GM21526 (cell line): ENCODE results near the gene CKAP5.

ENCODE experiments used
- ATAC-seq: cut with Tn5 transposase; IDR thresholded peaks from one replicate; pipeline ENCODE4 v1.9.1; 2021; ENCODE audit warnings: moderate library complexity; ENCODE audit not compliant: unreplicated experiment, low FRiP score

The CKAP5 gene

DNA sequence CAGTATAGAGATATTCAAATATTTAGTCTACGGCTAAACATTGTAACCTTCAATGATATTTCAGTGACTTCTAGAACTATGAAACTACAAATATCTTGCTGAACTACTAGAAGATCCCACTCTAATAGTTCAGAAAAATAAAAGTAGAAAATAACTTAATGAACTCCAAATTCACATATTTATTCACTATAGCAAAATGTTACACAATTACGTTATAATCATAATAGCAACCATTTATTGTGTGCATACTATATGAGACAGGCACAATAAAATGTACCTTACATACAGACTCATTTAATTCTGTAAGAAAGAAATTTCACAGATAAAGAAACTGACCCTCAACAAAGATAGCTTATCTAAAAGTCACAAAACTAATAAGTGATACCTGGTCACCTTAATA lies 69.2 kb downstream of the CKAP5 start:
- ATAC-seq: no peak

DNA sequence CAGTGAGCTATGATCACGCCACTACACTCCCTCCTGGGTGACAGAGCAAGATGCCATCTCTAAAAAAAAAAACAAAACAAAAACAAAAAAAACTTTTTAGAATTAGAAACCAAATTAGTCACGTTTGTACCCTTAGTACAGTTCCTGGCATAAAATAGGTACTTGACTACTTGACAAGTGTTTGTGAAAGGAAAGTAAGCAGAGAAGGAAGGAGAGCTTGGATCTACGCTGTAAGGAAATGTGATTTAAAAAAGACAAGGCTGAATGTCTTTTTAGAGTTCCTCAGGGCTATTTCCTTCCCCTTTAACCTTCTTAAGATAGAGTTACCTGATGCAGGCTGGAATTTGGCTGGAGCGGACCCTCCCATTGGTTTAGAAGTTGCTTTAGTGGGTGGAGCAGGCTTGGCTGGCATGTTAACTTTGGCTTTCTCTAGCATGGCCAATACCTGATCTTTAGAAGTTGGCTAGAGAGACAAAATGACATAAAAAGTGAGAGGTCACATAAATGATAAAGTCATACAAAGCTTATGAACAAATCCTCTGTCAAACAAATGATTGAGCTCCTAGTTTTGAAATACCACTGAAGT lies 76.4 kb downstream of the CKAP5 start:
- no peak for ATAC-seq

DNA sequence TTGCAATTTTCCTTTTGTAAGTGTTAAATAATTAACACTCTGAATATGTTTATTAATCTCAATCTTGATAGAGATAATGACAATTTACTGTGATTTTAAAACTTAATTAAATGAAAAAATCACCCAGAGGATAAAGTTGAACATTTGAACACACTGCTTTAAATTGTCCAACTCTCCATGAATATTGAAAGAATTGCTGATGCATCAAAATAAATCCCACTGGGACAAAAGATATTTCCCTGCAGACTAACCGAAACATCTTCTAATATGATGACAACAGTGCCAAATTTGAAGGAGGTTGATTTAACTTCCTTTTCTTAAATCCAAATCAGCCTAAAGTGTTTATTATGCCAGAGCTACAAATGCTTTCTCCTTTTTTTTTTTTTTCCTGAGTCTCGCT lies 79.4 kb downstream of the CKAP5 start:
- no peak for ATAC-seq

DNA sequence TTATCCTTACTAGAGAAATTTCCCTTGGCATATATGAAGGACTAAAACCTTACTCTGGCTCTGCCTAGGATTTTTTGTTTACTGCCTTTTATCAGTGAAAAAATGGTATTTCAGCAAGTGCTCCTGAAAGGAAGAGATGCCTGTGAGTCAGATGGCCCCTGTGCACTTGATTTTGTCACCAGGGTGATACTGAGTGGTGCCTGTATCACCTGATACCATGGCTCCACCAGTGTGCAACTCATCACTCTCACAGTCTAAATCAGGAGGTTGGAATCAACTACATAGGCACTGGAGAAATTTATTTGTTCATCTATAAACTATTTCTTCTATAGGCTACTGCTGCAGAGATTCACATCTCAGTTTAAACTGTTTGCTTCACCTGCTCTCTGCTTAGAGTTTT lies 83.8 kb downstream of the CKAP5 start:
- ATAC-seq: no peak

DNA sequence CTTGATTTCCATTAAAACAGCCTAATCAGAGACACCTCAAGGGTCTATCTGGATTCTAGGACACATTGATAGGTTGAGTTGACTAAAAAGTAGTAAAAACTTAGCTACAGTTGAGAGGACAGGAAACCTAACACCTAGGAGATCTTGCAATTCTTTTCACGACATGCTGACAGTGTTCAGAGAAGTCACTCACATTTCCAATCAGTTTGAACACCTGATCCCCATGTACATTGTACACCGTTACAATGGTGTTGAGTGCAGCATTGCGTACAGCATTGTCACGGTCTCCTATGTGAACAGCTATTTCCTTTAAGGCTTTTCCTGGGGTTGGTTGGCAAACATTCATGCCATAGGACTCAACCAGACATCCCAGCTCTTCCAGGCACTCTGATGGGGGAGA lies 84.3 kb downstream of the CKAP5 start:
- no peak for ATAC-seq

DNA sequence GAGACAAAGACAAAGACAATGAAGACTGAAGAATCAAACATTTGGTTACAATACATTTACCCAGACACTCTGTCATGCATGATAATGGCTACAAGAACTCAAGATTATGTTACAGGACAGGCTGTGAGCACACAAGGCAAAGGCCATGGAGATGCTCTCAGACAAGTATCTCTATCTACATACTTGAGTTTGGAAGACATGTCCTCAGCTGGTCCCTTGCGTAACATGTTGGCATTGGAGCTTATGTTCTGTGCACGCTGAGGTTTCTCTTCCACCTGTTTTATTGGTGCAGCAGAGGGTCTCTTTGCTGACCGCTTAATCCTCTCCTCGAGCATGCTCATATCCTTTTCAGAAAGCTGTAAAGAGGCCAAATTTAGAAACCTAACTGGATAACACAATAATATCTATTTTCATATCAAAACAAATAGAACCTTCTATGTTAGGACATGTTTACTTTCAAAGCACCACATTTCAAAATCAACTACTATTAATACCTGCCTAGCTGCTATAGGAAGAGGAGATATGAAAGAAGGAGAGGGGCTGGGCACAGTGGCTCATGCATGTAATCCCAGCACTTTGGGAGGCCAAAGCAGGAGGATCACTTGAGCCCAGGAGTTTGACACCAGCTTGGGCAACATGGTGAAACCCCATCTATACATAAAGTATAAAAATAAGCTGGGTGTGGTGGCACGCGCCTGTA lies 85.5 kb downstream of the CKAP5 start:
- no peak for ATAC-seq

DNA sequence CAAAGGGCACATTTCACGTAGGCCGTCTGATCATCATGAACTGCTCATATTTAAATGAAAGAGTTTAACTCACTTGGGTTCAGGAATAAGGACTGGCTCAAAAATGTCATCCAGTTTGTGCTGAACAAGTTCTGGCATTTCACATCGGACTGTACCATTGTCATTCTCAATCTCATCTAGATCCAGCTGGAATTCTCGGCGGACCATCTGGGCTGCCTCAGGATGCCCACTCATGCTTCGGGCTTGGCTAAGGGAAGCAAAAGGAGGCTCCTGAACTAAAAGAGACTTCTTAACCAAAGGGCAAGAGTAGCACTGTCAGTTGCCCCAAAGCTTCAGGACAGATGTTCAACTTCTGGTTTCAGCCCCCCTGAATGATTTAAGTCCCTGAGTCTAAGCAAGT lies 86.9 kb downstream of the CKAP5 start:
- ATAC-seq: no peak

DNA sequence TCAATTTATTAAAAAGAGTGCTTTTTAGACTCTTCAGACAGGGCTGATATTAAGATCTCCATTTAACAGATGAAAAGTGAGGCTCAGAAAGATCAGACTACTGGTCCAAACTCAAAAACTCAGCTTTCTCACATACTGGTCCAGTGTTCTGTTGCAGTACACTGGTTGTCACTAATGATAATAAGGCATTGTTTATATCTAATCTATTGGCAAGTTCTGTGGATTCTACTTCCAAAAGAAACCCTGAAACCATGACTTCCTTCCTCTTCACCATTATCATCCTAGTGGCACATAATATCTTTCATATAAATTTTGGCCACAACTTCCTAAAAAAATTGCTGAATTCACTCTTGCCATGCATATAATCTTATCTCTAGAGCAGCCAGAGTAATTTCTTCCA lies 90.1 kb downstream of the CKAP5 start:
- ATAC-seq: no peak

DNA sequence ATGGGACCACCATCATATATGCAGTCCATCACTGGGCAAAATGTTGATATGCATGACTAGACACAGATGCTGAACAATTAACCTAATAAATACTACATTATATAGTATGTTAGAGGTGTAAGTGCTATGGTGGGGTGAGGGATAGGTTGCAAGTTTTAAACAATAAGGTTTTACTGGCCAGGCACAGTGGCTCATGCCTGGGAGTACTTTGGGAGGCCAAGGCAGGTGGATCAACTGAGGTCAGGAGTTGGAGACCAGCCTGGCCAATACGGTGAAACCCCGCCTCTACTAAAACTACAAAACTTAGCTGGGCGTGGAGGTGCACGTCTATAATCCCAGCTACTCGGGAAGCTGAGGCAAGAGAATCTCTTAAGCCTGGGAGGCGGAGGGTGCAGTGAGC lies 98.9 kb downstream of the CKAP5 start:
- ATAC-seq: no peak

DNA sequence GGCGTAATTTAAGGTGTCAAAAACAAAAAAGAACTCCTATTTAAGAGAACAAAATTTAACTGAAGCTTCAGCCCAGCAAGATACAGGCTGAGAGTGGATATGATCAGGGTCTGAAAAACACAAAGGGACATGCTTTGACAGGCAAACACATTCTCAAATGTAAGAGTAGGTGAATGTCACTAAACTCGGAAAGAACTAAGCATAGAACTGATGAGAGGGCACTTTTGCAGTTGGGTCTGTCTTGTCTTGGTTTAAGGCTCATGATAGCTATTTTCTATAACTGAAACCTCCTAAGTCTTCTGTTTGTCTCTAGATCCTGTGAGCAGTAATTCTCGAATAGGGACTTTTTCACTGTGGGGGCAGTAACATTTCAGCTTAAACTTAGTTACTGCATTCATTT lies 100.1 kb downstream of the CKAP5 start:
- no peak for ATAC-seq

DNA sequence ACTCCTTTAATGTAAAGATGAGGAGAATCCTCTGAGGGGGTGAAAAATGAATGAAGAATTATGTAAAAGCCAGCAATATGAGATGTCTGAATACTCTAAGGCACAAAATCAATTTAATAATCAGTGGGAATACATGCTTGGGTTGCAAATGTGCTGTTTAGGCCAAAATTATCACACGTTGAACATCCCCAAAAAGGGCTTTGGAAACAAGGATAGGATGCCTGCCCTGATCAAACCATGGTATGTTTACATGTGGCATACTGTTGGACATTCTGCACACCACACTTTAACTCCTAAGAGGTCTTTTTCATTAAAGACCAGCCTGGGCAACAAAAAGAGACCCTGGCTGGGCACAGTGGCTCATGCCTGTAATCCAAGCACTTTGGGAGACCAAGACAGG lies 100.8 kb downstream of the CKAP5 start:
- ATAC-seq: no peak

DNA sequence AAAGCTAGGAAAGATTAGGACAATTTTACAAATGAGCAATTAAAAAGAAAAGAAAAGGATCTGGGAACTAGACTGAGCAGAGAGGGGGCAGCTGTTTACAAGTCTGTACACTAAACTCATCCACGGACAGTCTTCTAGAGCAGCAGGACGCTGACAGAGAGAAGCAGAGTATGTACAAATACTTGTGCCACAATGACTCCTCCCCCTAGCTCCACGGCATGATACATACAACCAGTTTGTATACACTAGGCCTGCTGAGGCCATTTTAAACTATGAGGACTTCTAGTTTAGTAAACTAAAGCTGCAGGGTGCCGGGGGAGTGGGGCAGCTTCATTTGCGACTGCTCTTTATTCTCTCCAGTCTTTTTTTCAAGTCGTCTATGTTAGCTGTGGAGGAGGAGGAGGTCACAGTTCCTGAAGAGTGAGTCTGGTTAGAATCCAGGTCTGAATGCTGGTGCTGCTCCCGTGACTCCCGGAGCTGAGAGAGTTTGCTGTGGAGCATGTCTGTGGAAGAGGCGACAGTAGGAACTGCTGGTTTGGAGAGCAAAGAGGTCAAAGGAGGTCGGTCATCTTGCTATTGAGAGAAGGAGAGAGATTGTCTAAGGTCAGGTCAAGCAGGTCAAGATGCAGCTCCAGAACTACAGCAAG lies 102.3 kb downstream of the CKAP5 start:
- no peak for ATAC-seq

DNA sequence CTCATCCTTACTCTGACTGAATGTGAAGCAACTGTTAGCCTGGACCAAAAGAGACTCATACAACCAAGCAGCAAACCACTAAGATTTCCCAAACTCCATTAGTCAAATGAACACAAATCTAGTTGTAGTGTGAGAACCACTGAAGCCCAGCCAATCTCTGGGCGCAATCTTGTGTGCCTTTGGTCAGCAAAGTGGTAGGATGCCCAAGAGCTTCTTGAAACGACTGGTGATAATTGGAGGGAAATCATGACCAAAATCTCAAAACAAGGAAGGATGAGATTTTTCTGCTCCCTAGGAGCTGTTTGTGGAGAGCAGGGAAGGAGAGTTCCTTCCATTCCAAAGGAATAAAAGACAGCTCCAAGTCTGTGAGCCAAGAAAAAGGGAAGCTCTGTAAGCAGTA lies 103.0 kb downstream of the CKAP5 start:
- ATAC-seq: no peak

DNA sequence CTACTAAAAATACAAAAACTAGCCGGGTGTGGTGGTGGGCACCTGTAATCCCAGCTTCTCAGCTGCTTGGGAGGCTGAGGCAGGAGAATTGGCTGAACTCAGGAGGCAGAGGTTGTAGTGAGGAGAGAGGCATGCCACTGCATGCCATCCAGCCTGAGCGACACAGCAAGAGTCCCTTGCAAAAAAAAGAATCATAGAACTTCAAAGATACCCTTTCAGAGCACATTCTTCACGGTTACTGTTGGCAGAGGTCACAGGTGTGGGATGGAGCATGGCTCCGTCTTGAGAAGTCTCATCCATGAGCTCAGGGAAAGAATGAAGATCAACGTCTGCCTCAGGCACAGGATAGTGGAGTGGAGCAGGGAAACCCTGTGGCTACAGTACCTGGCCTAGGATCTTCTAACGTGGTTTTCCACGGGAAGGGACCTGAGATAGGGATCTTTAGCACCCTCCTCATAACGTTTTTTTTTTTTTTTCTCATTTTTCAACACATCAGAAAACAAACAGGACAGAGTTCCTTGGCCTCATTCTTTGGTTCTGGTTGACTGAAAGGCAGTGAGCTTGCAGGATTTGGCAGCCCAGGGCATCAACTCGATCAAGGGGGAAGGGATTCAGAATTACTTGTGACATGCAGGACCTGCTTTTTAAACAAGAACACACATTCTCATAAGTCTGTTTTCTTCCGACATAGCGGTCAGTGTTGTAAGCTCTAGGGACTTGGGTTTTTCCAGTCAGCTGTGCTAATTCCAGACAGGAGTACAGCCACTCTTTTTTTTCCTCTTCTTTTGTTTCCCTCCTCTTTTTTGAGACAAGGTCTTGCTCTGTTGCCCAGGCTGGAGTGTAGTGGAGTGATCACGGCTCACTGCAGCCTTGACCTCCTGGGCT lies 104.2 kb downstream of the CKAP5 start:
- no peak for ATAC-seq

DNA sequence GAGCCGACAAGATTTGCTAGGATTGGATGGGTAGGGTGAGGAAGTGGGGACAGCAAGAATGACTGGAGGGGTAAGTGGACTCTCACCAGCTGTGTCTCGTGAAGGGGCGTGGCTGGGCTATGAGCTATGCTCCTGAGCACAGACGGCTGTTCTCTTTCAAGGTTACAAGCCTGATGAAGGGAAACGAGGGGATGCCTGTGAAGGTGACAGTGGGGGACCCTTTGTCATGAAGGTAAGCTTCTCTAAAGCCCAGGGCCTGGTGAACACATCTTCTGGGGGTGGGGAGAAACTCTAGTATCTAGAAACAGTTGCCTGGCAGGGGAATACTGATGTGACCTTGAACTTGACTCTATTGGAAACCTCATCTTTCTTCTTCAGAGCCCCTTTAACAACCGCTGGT lies 107.2 kb downstream of the CKAP5 start:
- no peak for ATAC-seq

DNA sequence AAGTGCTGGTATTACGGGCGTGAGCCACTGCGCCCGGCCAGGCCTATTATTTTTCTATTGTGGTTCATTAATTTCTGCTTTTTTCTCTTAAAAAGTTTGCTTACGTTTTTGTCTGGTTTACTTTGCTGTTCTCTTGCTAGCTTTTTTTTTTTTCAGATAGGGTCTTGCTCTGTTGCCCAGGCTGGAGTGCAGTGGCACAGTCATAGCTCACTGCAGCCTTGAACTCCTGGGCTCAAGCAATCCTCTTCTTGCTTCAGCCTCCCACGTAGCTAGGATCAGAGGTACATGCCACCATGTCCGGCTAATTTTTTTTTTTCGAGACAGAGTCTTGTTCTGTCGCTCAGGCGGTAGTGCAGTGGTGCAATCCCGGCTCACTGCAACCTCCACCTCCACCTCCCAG lies 108.4 kb downstream of the CKAP5 start:
- ATAC-seq: no peak

DNA sequence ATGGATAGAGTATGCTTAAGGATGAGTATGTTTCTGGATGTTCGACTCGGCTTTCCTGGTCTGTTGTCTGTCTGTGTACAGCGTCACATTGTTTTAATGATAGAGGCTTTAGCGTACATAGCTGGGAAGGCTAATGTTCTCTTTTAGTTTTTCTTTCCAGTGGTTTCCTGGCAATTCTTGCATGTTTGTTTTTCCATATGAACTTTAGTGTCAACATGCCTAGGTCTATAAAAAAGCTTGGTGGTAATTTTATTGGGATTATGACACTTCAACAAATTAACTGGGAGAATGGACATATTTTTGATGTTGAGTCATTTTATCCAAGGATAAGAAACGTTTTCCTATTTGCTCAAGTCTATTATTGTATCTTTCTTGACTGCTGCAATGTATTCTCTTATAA lies 109.5 kb downstream of the CKAP5 start:
- no peak for ATAC-seq

DNA sequence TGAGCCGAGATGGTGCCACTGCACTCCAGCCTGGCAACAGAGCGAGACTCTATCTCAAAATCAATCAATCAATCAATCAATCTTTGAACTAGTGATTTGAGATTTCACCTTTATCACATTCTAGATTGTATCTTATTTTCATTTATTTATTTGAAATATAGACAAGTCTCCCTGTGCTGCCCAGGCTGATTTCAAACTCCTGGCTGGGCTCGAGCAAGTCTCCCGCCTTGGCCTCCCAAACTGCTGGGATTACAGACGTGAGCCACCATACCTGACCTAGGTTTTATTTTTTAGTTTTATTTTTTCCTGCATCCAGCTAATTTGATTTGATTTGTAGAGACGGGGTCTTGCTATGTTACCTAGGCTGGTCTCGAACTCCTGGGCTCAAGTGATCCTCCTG lies 109.9 kb downstream of the CKAP5 start:
- ATAC-seq: no peak

DNA sequence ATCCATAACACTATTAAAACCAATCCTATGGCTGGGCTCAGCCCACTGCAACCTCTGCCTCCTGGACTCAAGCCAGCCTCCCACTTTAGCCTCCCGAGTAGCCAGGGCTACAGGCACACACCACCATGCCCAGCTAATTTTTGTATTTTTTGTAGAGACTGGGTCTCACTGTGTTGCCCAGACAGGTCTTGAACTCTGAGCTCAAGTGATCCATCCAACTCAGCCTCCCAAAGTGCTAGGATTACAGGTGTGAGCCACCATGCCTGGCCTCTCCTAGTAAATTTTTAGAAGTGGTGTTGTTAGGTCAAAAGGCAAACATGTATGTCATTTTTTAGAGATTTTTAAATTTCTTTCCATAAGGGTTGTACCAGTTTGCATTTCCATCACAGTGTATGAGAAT lies 112.8 kb downstream of the CKAP5 start:
- no peak for ATAC-seq

DNA sequence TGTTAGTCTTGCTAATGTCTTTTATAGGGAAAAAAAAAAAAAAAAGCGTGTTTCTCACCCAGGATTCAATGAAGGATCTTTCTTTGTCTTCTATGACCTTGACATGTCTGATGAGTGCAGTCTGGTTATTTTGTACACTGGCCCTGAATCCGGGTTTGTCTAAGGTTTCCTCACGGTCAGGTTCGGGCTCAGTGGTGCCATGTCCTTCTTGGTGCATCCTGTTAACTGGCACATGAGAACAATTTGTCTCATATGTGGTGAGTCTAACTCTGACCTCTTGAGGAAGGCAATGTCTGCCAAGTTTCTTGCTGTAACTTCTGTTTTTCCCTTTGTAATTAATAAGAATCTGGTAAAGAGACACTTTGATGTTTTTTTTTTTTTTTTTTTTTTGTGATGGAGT lies 114.5 kb downstream of the CKAP5 start:
- no peak for ATAC-seq
